ENCODE results near the gene DPEP3. TPM values are rescaled to one million over a fixed set of nuclear protein-coding genes. Genes with fewer than 3 reads are reported as not detected.

Gene DPEP3
- total and polyA plus RNA-seq, 2 donors: 0.14 to 0.23 TPM

- no peak overlapping the region for H3K4me3 ChIP-seq (ENCODE audit: low read length in 2 of 2)
These were observed 49.6 kb downstream of the DPEP3 start for GRCh38 chr16:67930678-67931211.

GRCh38 chr16:67930191-67930590 is 50.1 kb downstream of the DPEP3 start:
- no peak overlapping the region for H3K27ac ChIP-seq (ENCODE audit: low read depth in 1 of 2, low read length in 1 of 2)
- H3K9me3 ChIP-seq (ENCODE audit: control insufficient read depth in 2 of 2, insufficient read depth in 1 of 2, low read length in 1 of 2): no peaks in the 10 kb centered on the region
- peaks cover 0 to 7% of the 10 kb centered on the region in 2 donors for H3K4me1 ChIP-seq (ENCODE audit: control insufficient read depth in 2 of 2, insufficient read depth in 2 of 2, low read length in 2 of 2)
- no peaks in the 10 kb centered on the region for H3K27me3 ChIP-seq (ENCODE audit: control insufficient read depth in 2 of 2, insufficient read depth in 1 of 2, low read length in 1 of 2)
- peaks cover 51 to 77% of the 10 kb centered on the region in 2 donors for H3K36me3 ChIP-seq (ENCODE audit: control insufficient read depth in 2 of 2, insufficient read depth in 2 of 2, low read length in 1 of 2)
- no peak overlapping the region for H3K4me3 ChIP-seq (ENCODE audit: low read length in 2 of 2)
- DNase-seq (ENCODE audit: low read depth in 6 of 9, low spot score in 9 of 9): no peak
- WGBS: 98% methylated on average over 14 of the region's 14 CpGs

More at GRCh38 chr16:67930678-67931211, 49.6 kb downstream of the DPEP3 start:
- Histone ChIP-seq H3K27ac (ENCODE audit: low read depth in 1 of 2, low read length in 1 of 2) (no peak overlapping the region), H3K36me3 (ENCODE audit: control insufficient read depth in 2 of 2, insufficient read depth in 2 of 2, low read length in 1 of 2) (peaks cover 54 to 80% of the 10 kb centered on the region in 2 donors), H3K9me3 (ENCODE audit: control insufficient read depth in 2 of 2, insufficient read depth in 1 of 2, low read length in 1 of 2) (no peaks in the 10 kb centered on the region), H3K4me1 (ENCODE audit: control insufficient read depth in 2 of 2, insufficient read depth in 2 of 2, low read length in 2 of 2) (peaks cover 0 to 11% of the 10 kb centered on the region in 2 donors), H3K27me3 (ENCODE audit: control insufficient read depth in 2 of 2, insufficient read depth in 1 of 2, low read length in 1 of 2) (no peaks in the 10 kb centered on the region)
- DNase-seq (ENCODE audit: low read depth in 6 of 9, low spot score in 9 of 9): no peak
- 98% methylated on average over 17 of the region's 17 CpGs for WGBS

GRCh38 chr16:67928561-67929364 is 51.5 kb downstream of the DPEP3 start:
- Histone ChIP-seq H3K4me3 (ENCODE audit: low read length in 2 of 2) (no peak overlapping the region), H3K27ac (ENCODE audit: low read depth in 1 of 2, low read length in 1 of 2) (no peak overlapping the region), H3K36me3 (ENCODE audit: control insufficient read depth in 2 of 2, insufficient read depth in 2 of 2, low read length in 1 of 2) (peaks cover 46 to 66% of the 10 kb centered on the region in 2 donors), H3K4me1 (ENCODE audit: control insufficient read depth in 2 of 2, insufficient read depth in 2 of 2, low read length in 2 of 2) (no peaks in the 10 kb centered on the region), H3K27me3 (ENCODE audit: control insufficient read depth in 2 of 2, insufficient read depth in 1 of 2, low read length in 1 of 2) (no peaks in the 10 kb centered on the region), H3K9me3 (ENCODE audit: control insufficient read depth in 2 of 2, insufficient read depth in 1 of 2, low read length in 1 of 2) (no peaks in the 10 kb centered on the region)
- WGBS: 65% methylated on average over 16 of the region's 16 CpGs
- peak in 8 of 9 donors; percentile 46 to 83 (median 66) for DNase-seq (ENCODE audit: low read depth in 6 of 9, low spot score in 9 of 9)

- H3K4me1 ChIP-seq (ENCODE audit: control insufficient read depth in 2 of 2, insufficient read depth in 2 of 2, low read length in 2 of 2): no peaks in the 10 kb centered on the region
- no peak for DNase-seq (ENCODE audit: low read depth in 6 of 9, low spot score in 9 of 9)
- H3K9me3 ChIP-seq (ENCODE audit: control insufficient read depth in 2 of 2, insufficient read depth in 1 of 2, low read length in 1 of 2): no peaks in the 10 kb centered on the region
- no peak overlapping the region for H3K27ac ChIP-seq (ENCODE audit: low read depth in 1 of 2, low read length in 1 of 2)
- WGBS: 98% methylated on average over 7 of the region's 7 CpGs
- H3K36me3 ChIP-seq (ENCODE audit: control insufficient read depth in 2 of 2, insufficient read depth in 2 of 2, low read length in 1 of 2): peaks cover 47 to 68% of the 10 kb centered on the region in 2 donors
- H3K27me3 ChIP-seq (ENCODE audit: control insufficient read depth in 2 of 2, insufficient read depth in 1 of 2, low read length in 1 of 2): no peaks in the 10 kb centered on the region
- H3K4me3 ChIP-seq (ENCODE audit: low read length in 2 of 2): no peak overlapping the region
These were observed 52.2 kb downstream of the DPEP3 start for GRCh38 chr16:67928147-67928546.

GRCh38 chr16:67927131-67927941 is 53.0 kb downstream of the DPEP3 start:
- no peak overlapping the region for H3K4me3 ChIP-seq (ENCODE audit: low read length in 2 of 2)
- no peak for DNase-seq (ENCODE audit: low read depth in 6 of 9, low spot score in 9 of 9)

GRCh38 chr16:67926181-67926750 is 54.0 kb downstream of the DPEP3 start:
- H3K27ac ChIP-seq (ENCODE audit: low read depth in 1 of 2, low read length in 1 of 2): no peak overlapping the region
- DNase-seq (ENCODE audit: low read depth in 6 of 9, low spot score in 9 of 9): no peak
- H3K4me1 ChIP-seq (ENCODE audit: control insufficient read depth in 2 of 2, insufficient read depth in 2 of 2, low read length in 2 of 2): no peaks in the 10 kb centered on the region
- H3K4me3 ChIP-seq (ENCODE audit: low read length in 2 of 2): no peak overlapping the region
- H3K36me3 ChIP-seq (ENCODE audit: control insufficient read depth in 2 of 2, insufficient read depth in 2 of 2, low read length in 1 of 2): peaks cover 56 to 61% of the 10 kb centered on the region in 2 donors
- H3K9me3 ChIP-seq (ENCODE audit: control insufficient read depth in 2 of 2, insufficient read depth in 1 of 2, low read length in 1 of 2): no peaks in the 10 kb centered on the region
- no peaks in the 10 kb centered on the region for H3K27me3 ChIP-seq (ENCODE audit: control insufficient read depth in 2 of 2, insufficient read depth in 1 of 2, low read length in 1 of 2)
- WGBS: 91% methylated on average over 13 of the region's 13 CpGs

More at GRCh38 chr16:67927131-67927941, 53.0 kb downstream of the DPEP3 start:
- WGBS: 97% methylated on average over 22 of the region's 22 CpGs
- no peaks in the 10 kb centered on the region for H3K4me1 ChIP-seq (ENCODE audit: control insufficient read depth in 2 of 2, insufficient read depth in 2 of 2, low read length in 2 of 2)
- no peak overlapping the region for H3K27ac ChIP-seq (ENCODE audit: low read depth in 1 of 2, low read length in 1 of 2)
- H3K36me3 ChIP-seq (ENCODE audit: control insufficient read depth in 2 of 2, insufficient read depth in 2 of 2, low read length in 1 of 2): peaks cover 54 to 70% of the 10 kb centered on the region in 2 donors
- H3K27me3 ChIP-seq (ENCODE audit: control insufficient read depth in 2 of 2, insufficient read depth in 1 of 2, low read length in 1 of 2): no peaks in the 10 kb centered on the region
- no peaks in the 10 kb centered on the region for H3K9me3 ChIP-seq (ENCODE audit: control insufficient read depth in 2 of 2, insufficient read depth in 1 of 2, low read length in 1 of 2)

Other genes with a start within 250 kb of the DPEP3 start
- 3.7 TPM for gene RANBP10, start 173.9 kb downstream of the DPEP3 start, total RNA-seq
- 10.7 TPM for gene RANBP10, start 173.9 kb downstream of the DPEP3 start, polyA plus RNA-seq
- gene TSNAXIP1, start 173.6 kb downstream of the DPEP3 start, total RNA-seq: 0.76 TPM
- 2.0 TPM for gene TSNAXIP1, start 173.6 kb downstream of the DPEP3 start, polyA plus RNA-seq
- 38.2 TPM for gene THAP11, start 138.2 kb downstream of the DPEP3 start, total RNA-seq
- gene THAP11, start 138.2 kb downstream of the DPEP3 start, polyA plus RNA-seq: 25.7 TPM
- gene NUTF2, start 133.6 kb downstream of the DPEP3 start, total RNA-seq: 50.7 TPM
- gene NUTF2, start 133.6 kb downstream of the DPEP3 start, polyA plus RNA-seq: 106 TPM
- gene CENPT, start 132.8 kb downstream of the DPEP3 start, total RNA-seq: 25.4 TPM
- 101 TPM for gene CENPT, start 132.8 kb downstream of the DPEP3 start, polyA plus RNA-seq
- 39.7 TPM for gene EDC4, start 107.4 kb downstream of the DPEP3 start, total RNA-seq
- 45.0 TPM for gene EDC4, start 107.4 kb downstream of the DPEP3 start, polyA plus RNA-seq
- 0.28 TPM for gene NRN1L, start 95.6 kb downstream of the DPEP3 start, total RNA-seq
- gene NRN1L, start 95.6 kb downstream of the DPEP3 start, polyA plus RNA-seq: 5.6 TPM
- 8.8 TPM for gene PSKH1, start 87.2 kb downstream of the DPEP3 start, total RNA-seq
- 12.6 TPM for gene PSKH1, start 87.2 kb downstream of the DPEP3 start, polyA plus RNA-seq
- gene CTRL, start 48.6 kb downstream of the DPEP3 start, total RNA-seq: 0.61 TPM
- 6.4 TPM for gene CTRL, start 48.6 kb downstream of the DPEP3 start, polyA plus RNA-seq
- gene PSMB10, start 43.6 kb downstream of the DPEP3 start, total RNA-seq: 258 TPM
- gene PSMB10, start 43.6 kb downstream of the DPEP3 start, polyA plus RNA-seq: 109 TPM
- 4.4 TPM for gene LCAT, start 36.4 kb downstream of the DPEP3 start, total RNA-seq
- gene LCAT, start 36.4 kb downstream of the DPEP3 start, polyA plus RNA-seq: 51.9 TPM
- gene SLC12A4, start 11.9 kb downstream of the DPEP3 start, total RNA-seq: 13.4 TPM
- gene SLC12A4, start 11.9 kb downstream of the DPEP3 start, polyA plus RNA-seq: 22.6 TPM
- 5.6 TPM for gene DPEP2, start 19.0 kb upstream of the DPEP3 start, total RNA-seq
- gene DPEP2, start 19.0 kb upstream of the DPEP3 start, polyA plus RNA-seq: 19.0 TPM
- gene DPEP2NB, start 35.4 kb upstream of the DPEP3 start, total RNA-seq: not detected
- gene DPEP2NB, start 35.4 kb upstream of the DPEP3 start, polyA plus RNA-seq: 0.18 TPM
- gene DDX28, start 42.7 kb upstream of the DPEP3 start, total RNA-seq: 10.6 TPM
- gene DDX28, start 42.7 kb upstream of the DPEP3 start, polyA plus RNA-seq: 11.9 TPM
- gene DUS2, start 42.8 kb upstream of the DPEP3 start, total RNA-seq: 11.1 TPM
- gene DUS2, start 42.8 kb upstream of the DPEP3 start, polyA plus RNA-seq: 12.2 TPM
- 149 TPM for gene NFATC3, start 104.9 kb upstream of the DPEP3 start, total RNA-seq
- gene NFATC3, start 104.9 kb upstream of the DPEP3 start, polyA plus RNA-seq: 37.4 TPM